Measurements from ENCODE around the gene AP5Z1.

Gene AP5Z1

DNA sequence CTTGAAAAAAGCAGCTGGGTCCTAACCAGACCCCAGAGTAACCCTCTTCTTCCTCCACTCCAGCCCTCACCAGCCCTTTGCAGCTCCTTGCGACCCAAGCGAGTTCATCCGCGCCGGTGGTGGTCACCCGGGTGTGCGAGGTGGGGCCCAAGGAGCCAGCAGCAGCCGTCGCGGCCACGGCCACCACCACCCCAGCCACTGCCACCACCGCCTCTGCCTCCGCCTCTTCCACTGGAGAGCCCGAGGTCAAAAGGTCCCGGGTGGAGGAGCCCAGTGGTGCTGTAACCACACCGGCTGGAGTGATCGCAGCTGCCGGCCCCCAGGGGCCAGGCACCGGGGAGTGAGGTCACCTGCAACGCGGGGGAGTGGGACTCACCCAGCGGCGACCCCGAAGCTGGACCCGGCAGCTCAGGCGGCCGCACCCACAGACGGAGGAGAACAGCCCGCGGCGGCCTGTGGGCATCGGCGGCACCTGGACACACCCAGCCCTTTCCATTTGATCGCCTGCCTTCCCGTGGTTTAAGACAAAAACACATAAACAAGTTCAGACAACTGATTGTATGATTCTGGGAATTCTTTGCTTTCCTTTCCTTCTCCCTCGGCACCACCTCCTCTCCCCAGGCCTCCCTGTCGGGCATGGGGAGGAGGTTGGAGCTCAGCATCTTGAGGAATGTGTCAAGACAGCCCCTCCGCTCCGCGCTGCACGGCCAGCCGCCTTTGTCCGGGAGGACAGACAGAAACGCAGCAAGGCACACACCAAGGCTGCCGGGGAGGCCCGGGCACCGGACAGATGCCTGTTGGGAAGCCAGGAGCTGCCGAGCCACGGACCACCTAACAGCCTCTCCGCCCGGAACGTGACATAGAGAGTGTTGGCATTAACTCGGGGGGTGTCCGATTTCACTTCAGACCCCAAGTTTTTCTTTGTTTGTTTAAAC lies 13.0 kb upstream of the AP5Z1 start:
- H3K4me3 ChIP-seq (ENCODE audit: low read depth, low read length): no peak overlapping the region
- TF ChIP-seq MAX (IDR thresholded peaks at IDR 0.05; ENCODE audit: low read depth, low read length): no peak
- no peak for TF ChIP-seq MYC (IDR thresholded peaks at IDR 0.05; ENCODE audit: low read depth, low read length)
- DNase-seq (ENCODE audit: low read depth): no peak

DNA sequence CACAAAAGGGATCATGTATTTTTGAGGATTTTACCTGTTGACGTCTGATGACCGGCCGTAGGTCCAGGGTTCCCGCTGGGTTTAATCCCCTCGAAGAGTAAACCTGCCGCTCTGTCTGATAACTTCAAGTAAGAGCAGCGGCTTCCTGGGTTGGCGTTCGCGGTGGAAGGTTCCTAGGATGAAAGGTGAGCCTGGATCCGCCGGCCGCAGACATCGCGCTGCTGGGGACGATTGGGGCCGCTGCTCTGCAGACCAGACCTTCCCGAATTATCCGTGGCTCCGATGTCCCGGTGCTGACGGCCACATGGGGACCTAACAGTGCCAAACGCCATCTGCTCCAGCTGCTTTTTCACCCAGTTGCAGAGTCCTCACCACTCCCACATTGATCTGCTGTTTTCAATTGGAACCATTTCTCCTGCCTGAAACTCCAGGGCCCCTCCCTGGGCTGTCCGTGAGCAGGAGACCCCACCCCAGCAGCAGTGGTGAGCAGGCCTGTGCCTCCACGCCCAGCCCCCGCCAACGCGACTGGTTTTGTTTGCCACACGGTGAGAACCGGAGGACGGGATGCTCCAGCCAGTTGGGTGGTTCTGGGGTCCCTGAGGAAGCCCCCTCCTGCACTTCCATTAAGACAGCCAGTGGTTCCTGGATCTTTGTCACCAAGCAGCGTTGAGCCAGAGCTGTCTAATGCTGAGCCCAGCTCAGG lies 12.2 kb upstream of the AP5Z1 start:
- DNase-seq (ENCODE audit: low read depth): no peak
- H3K4me3 ChIP-seq (ENCODE audit: low read depth, low read length): no peak overlapping the region
- TF ChIP-seq MYC (IDR thresholded peaks at IDR 0.05; ENCODE audit: low read depth, low read length): no peak
- no peak for TF ChIP-seq MAX (IDR thresholded peaks at IDR 0.05; ENCODE audit: low read depth, low read length)
- TF ChIP-seq POLR2A (IDR thresholded peaks at IDR 0.05; ENCODE audit: extremely low read depth, insufficient read length): no peak
- TF ChIP-seq, protein P1, sequence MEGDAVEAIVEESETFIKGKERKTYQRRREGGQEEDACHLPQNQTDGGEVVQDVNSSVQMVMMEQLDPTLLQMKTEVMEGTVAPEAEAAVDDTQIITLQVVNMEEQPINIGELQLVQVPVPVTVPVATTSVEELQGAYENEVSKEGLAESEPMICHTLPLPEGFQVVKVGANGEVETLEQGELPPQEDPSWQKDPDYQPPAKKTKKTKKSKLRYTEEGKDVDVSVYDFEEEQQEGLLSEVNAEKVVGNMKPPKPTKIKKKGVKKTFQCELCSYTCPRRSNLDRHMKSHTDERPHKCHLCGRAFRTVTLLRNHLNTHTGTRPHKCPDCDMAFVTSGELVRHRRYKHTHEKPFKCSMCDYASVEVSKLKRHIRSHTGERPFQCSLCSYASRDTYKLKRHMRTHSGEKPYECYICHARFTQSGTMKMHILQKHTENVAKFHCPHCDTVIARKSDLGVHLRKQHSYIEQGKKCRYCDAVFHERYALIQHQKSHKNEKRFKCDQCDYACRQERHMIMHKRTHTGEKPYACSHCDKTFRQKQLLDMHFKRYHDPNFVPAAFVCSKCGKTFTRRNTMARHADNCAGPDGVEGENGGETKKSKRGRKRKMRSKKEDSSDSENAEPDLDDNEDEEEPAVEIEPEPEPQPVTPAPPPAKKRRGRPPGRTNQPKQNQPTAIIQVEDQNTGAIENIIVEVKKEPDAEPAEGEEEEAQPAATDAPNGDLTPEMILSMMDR (IDR thresholded peaks at IDR 0.05; ENCODE audit: low read depth, low read length): no peak

DNA sequence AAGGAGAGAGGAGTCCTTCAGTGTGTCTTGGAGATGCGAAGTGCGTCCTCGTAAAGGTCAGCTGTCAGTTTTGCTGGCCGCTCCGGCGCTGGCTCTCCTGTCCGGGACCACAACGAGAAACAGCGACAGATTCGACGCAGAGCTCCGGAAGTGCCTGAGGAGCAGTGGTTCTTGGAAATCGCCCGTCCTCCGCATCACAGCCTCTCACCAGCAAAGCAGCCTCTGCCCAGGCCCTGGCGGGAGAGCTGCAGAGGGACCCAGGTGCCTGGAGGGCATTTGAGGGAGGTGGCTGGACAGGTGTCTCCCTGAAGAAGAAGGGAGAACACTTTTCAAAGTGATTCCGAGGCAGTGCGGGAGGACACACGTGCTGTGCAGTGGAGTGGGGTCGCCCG lies 11.6 kb upstream of the AP5Z1 start:
- no peak overlapping the region for H3K4me3 ChIP-seq (ENCODE audit: low read depth, low read length)
- TF ChIP-seq MAX (IDR thresholded peaks at IDR 0.05; ENCODE audit: low read depth, low read length): no peak
- TF ChIP-seq MYC (IDR thresholded peaks at IDR 0.05; ENCODE audit: low read depth, low read length): no peak
- no peak for TF ChIP-seq POLR2A (IDR thresholded peaks at IDR 0.05; ENCODE audit: extremely low read depth, insufficient read length)
- TF ChIP-seq, protein P1 (IDR thresholded peaks at IDR 0.05; ENCODE audit: low read depth, low read length): no peak
- DNase-seq (ENCODE audit: low read depth): no peak

GRCh38 chr7:4764402-4765007 lies 10.9 kb upstream of the AP5Z1 start:
- TF ChIP-seq MAX (IDR thresholded peaks at IDR 0.05; ENCODE audit: low read depth, low read length) (no peak), MYC (IDR thresholded peaks at IDR 0.05; ENCODE audit: low read depth, low read length) (no peak), POLR2A (IDR thresholded peaks at IDR 0.05; ENCODE audit: extremely low read depth, insufficient read length) (peak; percentile 5)
- TF ChIP-seq, protein P1 (IDR thresholded peaks at IDR 0.05; ENCODE audit: low read depth, low read length): no peak
- H3K4me3 ChIP-seq (ENCODE audit: low read depth, low read length): no peak overlapping the region
- DNase-seq (ENCODE audit: low read depth): peak; percentile 33

DNA sequence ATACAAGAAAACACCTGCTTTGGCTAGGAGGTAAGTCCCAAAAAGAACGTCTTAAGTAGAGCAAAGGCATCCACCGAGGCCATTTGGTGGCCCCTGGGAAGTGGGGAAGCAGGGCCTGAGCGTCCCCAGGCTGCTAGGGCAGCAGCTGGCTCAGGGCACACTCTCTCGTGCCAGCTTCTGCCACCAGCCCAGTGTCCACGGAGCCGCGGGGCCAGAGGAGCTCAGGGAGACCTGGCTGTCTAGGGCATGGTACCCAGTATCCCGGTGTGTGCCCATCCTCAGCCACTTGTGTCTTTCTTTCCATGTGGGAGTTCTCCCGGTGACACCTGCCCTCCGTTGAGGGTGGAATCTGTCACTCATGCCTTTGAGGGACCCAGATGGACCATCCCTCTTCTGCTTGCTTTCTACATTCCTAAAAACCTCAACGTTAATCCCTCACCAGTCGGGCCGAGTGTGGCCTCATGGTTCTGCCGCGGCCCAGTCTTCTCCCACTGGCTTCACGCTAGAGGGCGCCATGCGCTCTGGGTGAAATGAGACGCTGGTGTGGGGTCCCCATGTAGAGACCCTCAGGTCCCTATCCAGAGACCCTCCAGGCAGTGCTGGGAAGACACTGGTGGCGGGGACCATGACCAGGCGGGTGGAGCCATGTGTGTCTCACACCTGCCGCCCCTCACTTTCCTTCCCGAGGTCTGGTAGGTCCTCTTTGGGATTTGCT lies 9.5 kb upstream of the AP5Z1 start:
- no peak for DNase-seq (ENCODE audit: low read depth)

More for the DNA sequence above, 9.5 kb upstream of the AP5Z1 start:
- H3K4me3 ChIP-seq (ENCODE audit: low read depth, low read length): no peak overlapping the region
- TF ChIP-seq MAX (IDR thresholded peaks at IDR 0.05; ENCODE audit: low read depth, low read length) (no peak), MYC (IDR thresholded peaks at IDR 0.05; ENCODE audit: low read depth, low read length) (no peak)
- TF ChIP-seq, protein P1 (IDR thresholded peaks at IDR 0.05; ENCODE audit: low read depth, low read length): peak; percentile 11

All from NB4 (cell line).